C4-2B (cell line): ENCODE data around the gene OSBP2.

Experiments used
- H3K27ac ChIP-seq: fragments of 450-650 bp; 2 replicates; pipeline ENCODE4 v1.5.1; 2017
- CTCF ChIP-seq: fragments of 450-650 bp; conservative IDR thresholded peaks from 2 replicates; pipeline ENCODE4 v1.5.1; 2017; ENCODE audit warnings: mild to moderate bottlenecking
- ZFX ChIP-seq: fragments of 450-650 bp; IDR thresholded peaks from 2 replicates; pipeline ENCODE4 v1.6.1; 2017

OSBP2 gene

GRCh38 chr22:30694640-30695350, at the start of gene OSBP2:
TSS of gene OSBP2 (plus strand) at chr22:30694874. CDS start at chr22:30694910, 36 bp downstream.
- H3K27ac ChIP-seq: peak within 1 kb of the TSS; percentile 71

GRCh38 chr22:30646518-30647160, 48.0 kb upstream of the OSBP2 start:
- TF ChIP-seq CTCF: no peak
- TF ChIP-seq ZFX: no peak
- no peak overlapping the region for H3K27ac ChIP-seq

More at GRCh38 chr22:30694640-30695350, at the start of gene OSBP2:
- TF ChIP-seq ZFX: no peak
- TF ChIP-seq CTCF: no peak

- H3K27ac ChIP-seq: no peak overlapping the region
- TF ChIP-seq ZFX: no peak
- TF ChIP-seq CTCF: no peak
Measured at GRCh38 chr22:30647536-30647935, 47.1 kb upstream of the OSBP2 start.

- no peak overlapping the region for H3K27ac ChIP-seq
- TF ChIP-seq CTCF (no peak), ZFX (no peak)
Measured at GRCh38 chr22:30648825-30649224, 45.8 kb upstream of the OSBP2 start.

GRCh38 chr22:30649430-30650007, 45.2 kb upstream of the OSBP2 start:
- H3K27ac ChIP-seq: no peak overlapping the region
- TF ChIP-seq CTCF: no peak

GRCh38 chr22:30650508-30651116, 44.1 kb upstream of the OSBP2 start:
- TF ChIP-seq ZFX: no peak
- TF ChIP-seq CTCF: no peak
- no peak overlapping the region for H3K27ac ChIP-seq

- no peak overlapping the region for H3K27ac ChIP-seq
- no peak for TF ChIP-seq CTCF
Measured at GRCh38 chr22:30652852-30653251, 41.8 kb upstream of the OSBP2 start.
